Tongue (tissue), 2 donors: ENCODE results near the gene TMEM114. TPM values are rescaled to one million over a fixed set of nuclear protein-coding genes. Genes with fewer than 3 reads are reported as not detected.

ENCODE experiments used
- DNase-seq: peaks from one replicate; pipeline ENCODE4 v3.0.0-alpha.2; 2015
- total RNA-seq: library from RNA; depleted of rRNA; stranded (reverse); fragments of >200 nt; gene quantifications from one replicate; pipeline ENCODE4 v1.2.3, GENCODE V29; 2014

The TMEM114 gene
- total RNA-seq, 1 donor from 2014 or later = not detected

DNA sequence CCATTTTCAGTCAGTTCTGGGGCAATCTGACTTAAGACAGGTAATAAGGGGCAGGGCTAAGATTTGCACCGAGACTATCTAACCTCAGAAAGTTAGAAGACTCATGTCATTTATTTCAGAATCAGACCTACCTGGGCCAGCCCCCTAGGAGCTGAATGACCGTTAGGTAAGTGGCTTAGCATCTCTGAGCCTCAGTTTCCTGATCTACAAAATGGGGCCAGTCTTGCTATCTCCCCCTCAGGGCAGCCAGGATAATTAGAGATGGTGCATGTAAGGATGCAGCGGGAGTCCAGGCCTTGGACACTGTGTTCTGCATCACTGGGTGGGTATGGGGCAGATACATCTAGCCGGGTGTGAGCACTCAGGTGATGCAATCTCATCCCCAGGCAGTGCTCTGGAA is 20.8 kb upstream of the TMEM114 start:
- DNase-seq = no peak

DNA sequence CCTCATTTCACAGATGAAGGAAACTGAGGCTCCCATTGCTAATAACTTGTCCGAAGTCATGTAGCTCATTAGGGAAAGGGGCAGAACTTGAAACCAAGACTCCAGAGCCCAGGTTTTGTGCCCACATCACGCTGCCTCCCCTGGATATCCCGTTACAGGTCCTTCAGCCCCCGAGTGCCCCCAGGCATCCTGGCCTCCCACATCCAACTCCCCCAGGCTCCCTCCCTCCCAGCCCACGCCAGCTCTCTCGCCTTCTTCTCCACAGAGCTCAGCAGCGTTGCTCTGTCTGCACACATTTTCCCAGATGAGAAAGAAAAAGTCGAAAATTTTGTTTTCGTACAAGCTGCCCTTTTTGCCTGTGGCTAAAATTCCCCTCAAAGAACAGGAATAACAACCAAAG is 16.9 kb upstream of the TMEM114 start:
- no peak for DNase-seq

DNA sequence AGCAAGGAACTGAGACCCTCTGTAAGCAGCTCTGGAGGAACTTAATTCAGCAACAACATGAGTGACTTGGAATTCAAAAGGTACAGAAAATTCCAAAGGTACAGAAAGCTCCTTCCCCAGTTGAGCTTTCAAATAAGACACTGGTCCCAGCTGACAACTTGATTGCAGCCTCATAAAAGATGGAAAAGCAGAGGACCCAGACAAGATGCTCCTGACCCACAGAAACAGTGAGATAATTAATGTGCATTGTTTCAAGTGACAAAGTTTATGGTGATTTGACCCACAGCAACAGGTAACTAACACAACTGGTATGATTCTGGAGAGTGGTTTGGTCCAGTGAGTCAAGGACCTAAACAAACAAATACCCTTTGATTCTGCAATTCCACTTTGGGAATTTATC is 15.2 kb upstream of the TMEM114 start:
- DNase-seq = no peak

DNA sequence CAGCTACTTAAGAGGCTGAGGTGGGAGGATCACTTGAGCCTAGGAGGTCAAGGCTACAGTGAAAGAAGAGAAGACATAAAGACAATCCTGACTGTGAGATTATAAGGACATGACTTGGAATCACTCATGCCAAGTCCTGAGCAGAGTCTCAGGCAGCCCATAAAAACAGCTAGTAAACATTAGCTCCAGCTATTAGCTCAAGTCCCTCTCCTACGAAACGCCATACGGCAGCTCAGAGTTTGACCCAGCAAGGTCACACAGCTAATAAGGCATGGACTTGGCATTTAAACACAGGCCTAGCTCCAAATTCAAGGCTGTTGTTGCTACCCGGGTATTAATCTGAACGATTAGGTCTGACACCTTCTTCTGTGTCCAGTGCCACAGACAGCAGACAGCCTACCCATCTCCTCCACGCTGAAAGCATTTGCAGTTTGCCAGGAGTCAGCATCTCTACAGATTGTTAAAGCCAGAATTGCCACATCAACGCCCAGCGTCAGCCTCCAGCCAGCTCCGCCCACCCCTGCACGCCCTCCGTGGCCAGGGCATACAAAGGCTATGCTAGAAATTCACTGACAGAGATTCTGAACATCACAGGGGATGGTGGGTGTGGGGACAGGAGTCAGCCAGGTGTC is 9.9 kb upstream of the TMEM114 start:
- no peak for DNase-seq

DNA sequence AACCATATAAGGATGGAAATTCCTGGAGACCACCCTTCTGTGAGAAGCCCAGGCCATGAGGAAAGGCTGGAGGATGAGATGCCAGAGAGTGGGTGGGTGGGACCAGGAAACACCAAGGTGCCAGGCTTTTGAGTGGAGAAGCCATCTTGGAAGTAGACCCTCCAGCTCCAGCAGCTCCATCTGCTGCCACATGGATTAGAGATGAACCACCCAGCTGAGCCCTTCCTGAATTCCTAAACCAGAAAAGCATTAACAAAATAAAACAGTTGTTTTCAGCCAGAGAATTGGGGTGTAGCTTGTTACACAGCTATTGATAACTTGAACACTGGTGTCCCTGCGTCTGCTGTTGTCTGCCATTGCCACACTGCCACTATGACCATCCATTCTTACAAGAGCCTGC is 6.3 kb upstream of the TMEM114 start:
- DNase-seq = no peak

DNA sequence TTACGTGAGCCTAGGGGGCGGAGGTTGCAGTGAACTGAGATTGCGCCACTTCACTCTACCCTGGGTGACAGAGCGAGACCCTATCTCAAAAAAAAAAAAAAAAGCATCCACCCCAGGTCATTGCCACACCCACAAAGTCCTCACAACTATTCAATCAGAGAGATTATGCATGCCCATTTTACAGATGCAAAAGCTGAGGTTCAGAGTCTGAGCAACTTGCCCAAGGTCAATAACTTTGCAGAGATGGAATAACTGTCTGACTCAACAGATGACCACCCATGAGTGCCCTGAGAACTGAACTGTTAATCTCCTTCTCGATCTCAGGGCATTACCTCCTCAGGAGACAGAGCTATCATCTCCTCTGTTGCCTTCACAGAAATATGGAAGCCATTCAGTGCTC is 5.5 kb upstream of the TMEM114 start:
- DNase-seq = no peak

DNA sequence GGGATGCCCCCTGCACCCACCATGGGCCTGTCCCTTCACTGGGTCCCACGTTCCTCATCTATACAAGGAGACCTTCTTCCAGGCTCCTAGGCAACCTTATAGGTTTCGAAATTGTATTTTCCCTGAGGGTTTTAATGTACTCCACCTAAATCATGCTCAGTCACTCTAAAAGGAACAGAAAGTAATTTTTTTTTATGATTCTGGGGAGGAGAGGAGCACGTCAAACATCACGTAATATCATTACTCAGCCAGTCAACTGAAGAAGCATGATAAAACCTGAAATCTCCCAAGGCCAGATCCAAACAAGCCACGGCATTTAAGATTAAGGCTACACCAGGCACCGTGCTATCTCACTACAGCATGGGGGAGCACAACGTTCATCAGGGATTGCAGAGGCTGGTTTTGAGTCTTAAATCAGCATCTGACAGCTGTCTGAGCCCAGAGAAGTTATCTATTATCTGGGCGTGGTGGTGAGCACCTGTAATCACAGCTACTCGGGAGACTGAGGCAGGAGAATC is 3.9 kb upstream of the TMEM114 start:
- DNase-seq = no peak

DNA sequence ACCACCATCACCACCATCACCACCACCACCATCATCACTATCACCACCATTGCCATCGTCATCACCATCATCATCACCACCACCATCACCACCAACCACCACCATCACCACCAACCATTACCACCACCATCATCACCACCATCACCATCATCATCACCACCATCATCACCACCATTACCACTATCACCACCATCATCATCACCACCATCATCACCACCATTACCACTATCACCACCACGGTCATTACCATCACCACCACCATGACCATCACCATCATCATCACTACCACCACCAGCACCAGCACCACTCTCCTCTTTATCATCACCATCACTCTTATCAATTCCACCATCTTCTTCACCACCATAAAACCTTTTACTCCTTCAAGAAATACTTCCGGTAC is 1.1 kb upstream of the TMEM114 start:
- no peak for DNase-seq

DNA sequence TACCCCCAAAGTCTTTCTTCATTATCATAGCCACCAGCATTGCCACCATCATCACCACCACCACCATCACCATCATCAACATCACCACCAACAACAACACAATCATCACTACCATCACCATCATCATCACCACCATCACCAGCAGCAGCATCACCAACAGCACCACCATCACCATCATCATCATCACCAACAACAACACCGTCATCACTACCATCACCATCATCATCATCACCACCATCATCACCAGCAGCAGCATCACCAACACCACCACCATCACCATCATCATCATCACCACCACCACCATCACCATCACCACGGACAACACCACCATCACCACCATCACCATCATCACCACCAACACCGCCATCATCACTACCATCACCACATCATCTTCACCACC is 500 bp upstream of the TMEM114 start:
- DNase-seq = no peak

DNA sequence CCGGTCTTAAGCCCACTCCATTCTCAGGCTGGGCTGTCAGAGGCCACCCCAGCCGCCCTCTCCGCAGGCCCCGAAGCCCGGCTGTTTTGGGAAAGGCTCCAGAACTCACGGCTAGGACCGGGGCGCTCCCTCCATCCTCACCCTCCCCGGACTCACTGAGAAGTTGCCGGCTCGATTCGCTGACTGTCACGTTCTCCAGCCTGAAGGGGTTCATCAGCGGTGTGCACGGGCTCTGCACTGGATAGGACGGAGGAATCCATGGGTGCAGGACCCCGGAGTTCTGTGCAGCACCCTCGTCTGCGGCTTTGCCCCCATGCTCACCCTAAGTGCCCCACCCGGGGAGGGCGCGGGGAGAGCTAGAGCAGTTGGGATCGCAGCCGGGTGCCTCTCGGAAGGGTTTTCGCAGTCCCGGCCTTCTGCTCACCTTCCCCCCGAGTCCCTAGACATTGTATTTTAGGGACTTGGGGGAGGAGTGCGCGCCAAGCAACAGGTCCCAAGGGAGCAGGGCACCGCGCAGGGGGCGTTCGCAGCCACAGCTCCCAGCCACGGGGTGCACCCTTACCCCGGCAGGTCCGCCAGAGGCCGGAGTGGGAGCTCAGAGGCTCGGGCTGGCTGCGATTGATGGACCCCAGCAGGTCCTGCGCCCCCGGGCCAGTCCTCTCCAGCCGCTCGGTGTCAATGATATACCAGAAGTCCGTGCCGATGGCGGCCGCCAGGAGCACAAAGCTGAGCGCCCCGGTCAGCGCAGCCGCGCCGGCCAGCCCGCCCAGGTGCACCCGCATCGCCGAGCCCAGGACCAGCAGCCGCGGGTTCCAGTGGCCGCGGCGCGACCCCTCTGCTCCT is 1.0 kb downstream of the TMEM114 start:
- no peak for DNase-seq

DNA sequence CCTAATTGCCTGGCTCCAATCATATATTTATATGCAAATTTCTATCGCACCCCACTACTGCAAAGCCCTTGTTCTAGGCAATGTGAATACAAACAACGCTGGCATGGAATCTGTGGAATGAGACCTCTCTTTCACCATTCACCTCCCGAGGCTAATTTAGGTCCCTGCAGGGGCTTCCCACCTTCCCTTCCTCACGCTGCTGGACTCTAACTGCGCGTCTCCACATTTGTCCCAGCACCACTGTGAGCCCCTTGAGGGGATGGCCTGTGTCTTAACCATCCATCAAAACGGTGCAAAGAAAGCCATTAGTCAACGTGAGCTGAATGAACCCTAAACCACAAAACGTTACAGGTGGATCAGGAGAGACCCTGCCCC is 1.6 kb downstream of the TMEM114 start:
- DNase-seq = no peak

DNA sequence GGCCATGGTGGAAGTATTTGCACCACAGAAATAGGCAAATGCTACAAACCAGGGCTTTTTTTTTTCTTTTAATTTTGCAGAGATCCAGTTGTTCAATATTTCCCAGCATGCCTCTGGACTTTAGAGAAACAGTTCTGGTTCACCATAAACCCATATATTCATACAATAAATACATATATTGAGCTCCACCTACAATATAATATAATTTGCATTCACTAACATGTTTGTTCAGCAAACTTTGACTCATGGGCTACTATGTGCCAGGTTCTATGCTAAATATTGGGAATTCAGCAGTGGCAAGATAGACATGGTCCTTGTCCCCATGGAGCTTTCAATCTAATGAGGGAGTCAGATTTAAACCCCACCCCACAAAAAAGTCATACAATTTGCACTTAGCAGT is 3.2 kb downstream of the TMEM114 start:
- no peak for DNase-seq

DNA sequence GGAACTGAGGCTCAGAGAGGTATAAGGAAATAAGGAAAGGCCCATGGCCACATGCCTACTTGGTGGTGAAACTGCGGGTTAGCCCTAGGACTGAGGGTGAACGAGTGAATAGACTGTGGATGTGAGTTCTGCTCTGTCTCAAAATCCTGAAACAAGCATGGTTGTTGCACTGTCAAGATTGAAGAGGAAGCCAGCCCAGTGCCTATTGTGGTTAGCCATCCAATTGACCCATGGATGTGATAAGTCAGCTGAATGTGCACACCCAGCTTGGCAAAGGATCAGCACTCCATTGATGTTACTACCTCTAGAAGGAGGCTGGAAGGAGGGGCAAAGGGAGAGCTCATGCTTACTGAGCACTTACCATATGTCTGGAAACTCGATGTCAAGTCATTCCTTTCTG is 4.5 kb downstream of the TMEM114 start:
- no peak for DNase-seq

DNA sequence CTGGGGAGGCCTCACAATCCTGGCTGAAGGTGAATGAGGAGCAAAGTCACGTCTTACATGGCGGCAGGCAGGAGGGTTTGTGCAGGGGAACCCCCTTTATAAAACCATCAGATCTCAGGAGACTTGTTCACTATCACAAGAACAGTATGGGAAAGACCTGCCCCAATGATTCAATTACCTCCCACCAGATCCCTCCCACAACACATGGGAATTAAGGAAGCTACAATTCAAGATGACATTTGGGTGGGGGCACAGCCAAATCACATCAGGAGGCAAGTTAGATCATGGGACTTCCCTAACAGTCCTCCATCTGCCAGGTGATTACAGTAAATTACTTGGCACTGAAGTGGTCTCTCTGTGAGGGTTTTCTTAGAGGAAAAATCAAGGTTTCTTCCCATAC is 5.3 kb downstream of the TMEM114 start:
- DNase-seq = no peak

DNA sequence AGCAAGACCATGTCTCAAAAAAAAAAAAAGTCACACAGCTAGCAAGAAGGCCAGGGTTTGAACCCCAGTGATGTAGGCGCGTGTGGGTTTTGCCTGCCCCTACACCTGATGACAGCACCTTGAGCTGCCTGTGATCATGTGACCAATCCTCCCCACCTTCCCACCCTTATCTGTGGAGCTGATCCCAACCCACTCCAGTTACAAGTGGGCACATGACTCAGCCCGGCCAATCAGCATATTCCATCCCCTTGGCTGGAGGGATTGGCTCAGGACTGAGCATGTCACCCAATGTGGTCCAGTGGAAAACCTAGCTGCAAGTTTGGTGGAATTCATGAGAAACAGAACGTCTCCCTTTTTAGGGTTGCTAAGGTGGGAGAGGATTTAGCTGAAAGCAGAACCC is 6.6 kb downstream of the TMEM114 start:
- DNase-seq = no peak

DNA sequence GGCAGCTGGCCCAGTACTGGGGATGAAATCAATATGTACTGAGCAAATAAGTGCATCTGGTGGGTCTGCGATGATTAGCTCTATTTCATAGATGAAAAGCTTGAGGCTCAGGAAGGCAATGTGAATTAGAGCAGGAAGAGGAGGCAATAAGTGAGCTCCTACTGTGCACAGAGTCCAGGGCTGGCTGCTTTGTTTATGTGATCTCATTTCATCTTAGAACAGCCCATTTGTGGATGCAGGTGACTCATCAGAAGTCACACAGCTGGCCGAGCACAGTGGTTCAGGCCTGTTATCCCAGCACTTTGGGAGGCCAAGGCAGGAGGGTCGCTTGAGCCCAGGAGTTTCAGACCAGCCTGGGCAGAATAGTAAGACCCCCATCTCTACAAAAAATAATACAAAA is 7.1 kb downstream of the TMEM114 start:
- no peak for DNase-seq

DNA sequence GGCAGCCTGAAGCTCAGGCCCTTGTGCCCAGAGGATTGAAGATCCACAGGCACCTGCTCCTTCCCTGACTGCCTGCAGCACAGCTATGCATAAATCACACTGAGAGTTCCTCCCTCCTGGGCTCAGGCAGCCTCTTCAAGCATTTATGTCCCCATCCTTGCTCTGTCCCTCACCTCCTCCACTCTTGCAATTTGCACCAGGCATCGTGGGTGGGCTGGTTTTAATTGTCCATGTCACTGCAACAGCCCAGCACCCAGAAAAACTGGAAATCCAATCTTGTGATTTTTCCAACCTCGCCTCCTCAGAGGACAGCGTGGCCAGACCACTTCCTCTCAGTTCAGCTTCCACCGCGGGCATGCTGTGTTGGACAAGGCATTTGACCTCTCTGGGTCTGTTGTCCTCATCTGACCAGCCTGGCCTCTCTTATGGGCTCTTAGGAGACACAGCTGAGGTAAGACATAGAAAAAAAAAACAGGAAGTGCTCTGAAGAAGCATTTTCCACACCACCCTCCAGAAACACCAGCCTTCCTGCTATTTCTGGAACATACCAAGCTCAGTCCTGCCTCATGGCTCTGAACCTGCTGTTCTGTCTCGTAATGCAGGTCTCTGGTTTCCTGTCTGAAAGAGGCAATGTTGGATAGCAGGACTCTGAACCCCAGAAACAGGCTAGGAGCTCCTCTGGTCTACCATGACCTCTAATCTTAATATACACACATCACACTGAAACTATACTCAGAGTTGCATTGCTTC is 8.3 kb downstream of the TMEM114 start:
- DNase-seq = no peak

DNA sequence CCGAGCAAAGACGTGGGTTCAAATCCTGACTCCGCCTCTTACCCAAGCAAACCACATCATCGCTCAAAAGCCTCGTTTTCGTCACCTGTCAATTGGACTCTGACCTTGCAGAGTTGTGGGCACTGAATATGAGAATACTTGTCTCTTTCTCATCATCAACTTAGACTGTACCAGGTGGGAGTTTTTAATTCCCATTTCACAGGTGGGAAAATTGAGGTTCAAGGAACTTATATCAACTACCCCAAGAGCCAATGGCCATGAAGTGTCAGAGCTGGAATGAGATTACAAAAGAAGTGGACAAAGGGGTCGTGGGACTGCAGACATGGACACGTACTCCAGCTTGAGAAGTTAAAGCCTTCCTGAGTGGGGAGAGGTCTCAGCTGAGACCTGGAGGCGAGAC is 10.8 kb downstream of the TMEM114 start:
- no peak for DNase-seq

DNA sequence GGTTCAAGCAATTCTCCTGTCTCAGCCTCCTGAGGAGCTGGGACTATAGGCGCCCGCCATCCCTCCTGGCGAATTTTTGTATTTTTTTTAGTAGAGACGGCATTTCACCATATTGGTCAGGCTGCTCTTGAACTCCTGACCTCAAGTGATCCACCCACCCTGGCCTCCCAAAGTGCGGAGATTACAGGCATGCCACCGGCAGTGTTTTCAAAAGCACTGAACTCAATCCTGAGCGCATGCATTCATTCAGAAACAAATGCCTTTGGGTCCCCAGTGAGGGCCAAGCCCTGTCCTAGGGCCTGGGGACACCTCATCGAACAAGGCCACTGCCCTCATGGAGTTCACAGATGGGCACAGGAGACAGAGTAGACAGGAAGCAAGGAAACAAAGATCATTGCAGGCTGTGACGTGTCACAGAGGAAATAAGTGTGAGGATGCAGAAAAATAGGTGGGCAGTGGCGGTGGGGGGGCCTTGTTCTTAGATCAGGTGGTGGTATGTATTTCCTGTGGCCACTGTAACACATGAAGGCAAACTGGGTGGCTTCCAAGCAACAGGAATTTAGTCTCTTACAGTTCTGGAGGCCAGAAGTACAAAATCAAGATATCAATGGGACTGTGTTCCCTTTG is 12.5 kb downstream of the TMEM114 start:
- DNase-seq = no peak

DNA sequence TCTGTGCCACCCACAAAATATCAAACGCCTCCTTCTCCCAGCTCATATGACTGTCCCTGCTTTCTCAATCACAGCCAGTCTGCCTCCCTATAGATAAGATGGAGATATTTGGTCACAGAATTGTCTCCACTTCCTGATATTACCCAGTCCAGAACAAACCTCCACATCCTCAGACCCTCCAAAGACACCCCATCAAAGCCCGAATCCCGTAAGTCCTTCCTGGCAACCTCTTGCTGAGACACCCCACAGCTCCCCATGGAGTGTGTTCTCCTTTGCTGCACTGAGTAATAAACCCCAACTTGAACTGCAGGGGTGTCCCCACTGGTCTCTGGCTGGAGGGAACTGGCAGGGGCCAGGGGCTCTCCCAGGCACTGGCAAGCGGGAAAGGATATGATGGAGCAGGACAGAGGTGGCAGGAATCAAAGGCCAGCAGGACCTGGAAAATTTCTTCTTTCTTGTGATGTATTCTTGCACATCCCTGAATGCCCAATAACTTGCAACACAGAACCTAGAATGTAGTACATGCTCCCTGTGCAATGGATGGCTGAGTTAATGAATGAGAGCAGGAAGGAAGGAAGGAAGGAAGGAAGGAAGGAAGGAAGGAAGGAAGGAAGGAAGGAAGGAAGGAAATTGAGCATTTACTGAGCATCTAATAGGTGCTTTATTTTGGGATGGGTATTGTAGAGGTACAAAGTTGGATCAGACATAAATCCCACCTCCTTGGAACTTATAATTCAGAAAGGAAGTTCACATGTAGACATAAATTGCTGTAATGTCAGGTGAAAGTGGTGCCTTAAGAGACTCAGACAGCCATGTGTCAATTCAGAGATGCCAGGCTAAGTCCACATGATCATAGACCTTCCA is 13.9 kb downstream of the TMEM114 start:
- no peak for DNase-seq

DNA sequence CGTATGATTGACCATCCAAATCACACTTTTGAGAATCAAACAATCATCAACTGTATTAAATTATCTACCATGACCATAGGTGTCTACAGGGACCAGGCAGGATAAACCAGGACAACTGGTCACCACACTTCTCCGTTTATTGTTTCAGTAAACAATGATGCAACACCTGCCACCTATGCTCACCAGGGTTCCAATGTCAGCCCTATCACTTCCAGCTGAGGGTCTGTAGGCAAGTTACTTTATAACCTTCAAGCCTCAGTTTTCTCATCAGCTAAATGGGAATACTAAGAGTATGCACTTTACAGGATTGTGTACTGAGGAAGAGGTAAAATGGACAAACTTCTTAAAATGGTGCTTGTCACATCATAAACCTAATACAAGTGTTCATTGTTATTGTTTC is 14.9 kb downstream of the TMEM114 start:
- no peak for DNase-seq
